GM12878 (cell line): Measurements from ENCODE around the gene BUB3. TPM values are rescaled to one million over a fixed set of nuclear protein-coding genes. Genes with fewer than 3 reads are reported as not detected.
A peak's percentile ranks its signal among the peaks of the same experiment; 100 is the strongest.

ENCODE experiments used
- ATAC-seq: fragments of 200-7000 bp; cut with Tn5 transposase; 3 replicates; pipeline ENCODE4 v1.9.1; 2020; ENCODE audit warnings: mild to moderate bottlenecking, moderate library complexity
- BruUV-seq: library from RNA; stranded (reverse); fragments of 400-500 nt; replicated peaks from 2 replicates; lab custom pipeline; 2021; lab: Mats Ljungman, UMichigan
- CTCF ChIA-PET: fragments of 300-600 bp; sonication (Branson Sonifier 250); formaldehyde crosslinking; extraction: SDS; loops from one replicate; lab custom pipeline; 2021; ENCODE audit warnings: inconsistent platforms; lab: Yijun Ruan, JAX
- POLR2A ChIA-PET: fragments of 350-600 bp; formaldehyde crosslinking; extraction: SDS; loops from one replicate; lab custom pipeline; 2021; ENCODE audit warnings: inconsistent platforms; lab: Charles Lee
- RAD21 ChIA-PET: fragments of 300-600 bp; sonication (Branson Sonifier 250); formaldehyde crosslinking; loops from one replicate; lab custom pipeline; 2023; ENCODE audit warnings: antibody characterized with exemption; ENCODE audit not compliant: unreplicated experiment; lab: Charles Lee
- SMC1A ChIA-PET: fragments of 300-600 bp; sonication (Branson Sonifier 250); formaldehyde crosslinking; loops from one replicate; lab custom pipeline; 2023; ENCODE audit not compliant: unreplicated experiment, uncharacterized antibody; lab: Charles Lee
- DNase-seq: peaks from one replicate; pipeline ENCODE4 v3.0.0-alpha.2; 2011; ENCODE audit warnings: low read depth, low spot score
- FAIRE-seq: peaks from 3 replicates; lab custom pipeline; 2011; peaks lifted over from hg19 to GRCh38; lab: Jason Lieb, UNC
- H2AFZ ChIP-seq: 2 replicates; pipeline ENCODE4 v1.6.0; 2011; ENCODE audit warnings: low read depth, low read length, control low read depth; ENCODE audit not compliant: control insufficient read depth
- H3K27ac ChIP-seq: 2 replicates; pipeline ENCODE4 v1.5.1; 2011; ENCODE audit warnings: control low read depth; ENCODE audit not compliant: control insufficient read depth, insufficient read depth
- H3K27me3 ChIP-seq, 2 experiments: replicated peaks in 1 of 2; 2 replicates each; pipeline versions ENCODE4 v1.6.0 to v1.6.1; 2011; ENCODE audit warnings: low read length in 1 of 2; ENCODE audit not compliant: control insufficient read depth in 2 of 2, insufficient read depth in 2 of 2
- H3K36me3 ChIP-seq, 2 experiments: 2 replicates each; pipeline ENCODE4 v1.5.1; 2011; ENCODE audit warnings: low read length in 1 of 2; ENCODE audit not compliant: control insufficient read depth in 2 of 2, insufficient read depth in 2 of 2
- H3K4me1 ChIP-seq: 2 replicates; pipeline ENCODE4 v1.6.1; 2011; ENCODE audit warnings: mild to moderate bottlenecking, low read length, moderate library complexity, mixed read lengths; ENCODE audit not compliant: control insufficient read depth, insufficient read depth
- H3K4me2 ChIP-seq: 2 replicates; pipeline ENCODE4 v1.6.0; 2011; ENCODE audit warnings: control low read depth; ENCODE audit not compliant: control insufficient read depth, insufficient read depth
- H3K4me3 ChIP-seq: fragments of 200-600 bp; sonication (generic); 2 replicates; pipeline ENCODE4 v1.5.1; 2016
- H3K79me2 ChIP-seq: 2 replicates; pipeline ENCODE4 v1.6.0; 2011; ENCODE audit warnings: low read length; ENCODE audit not compliant: control insufficient read depth, insufficient read depth
- H3K9ac ChIP-seq: 2 replicates; pipeline ENCODE4 v1.8.0; 2011; ENCODE audit warnings: low read length, control low read depth, mixed read lengths; ENCODE audit not compliant: control insufficient read depth, insufficient read depth
- H3K9me3 ChIP-seq: replicated peaks from 3 replicates; pipeline ENCODE4 v1.5.1; 2011; ENCODE audit warnings: mild to moderate bottlenecking, low read length; ENCODE audit not compliant: control insufficient read depth, insufficient read depth
- H4K20me1 ChIP-seq: 2 replicates; pipeline ENCODE4 v1.6.0; 2011; ENCODE audit not compliant: control insufficient read depth, insufficient read depth
- BMI1 ChIP-seq: fragments of 450-650 bp; IDR thresholded peaks from 2 replicates; pipeline ENCODE4 v1.6.1; 2016; ENCODE audit warnings: mild to moderate bottlenecking, moderate library complexity, borderline replicate concordance
- CBFB ChIP-seq: IDR thresholded peaks from 2 replicates; pipeline ENCODE4 v1.6.1; 2016; ENCODE audit warnings: antibody characterized with exemption, low read depth
- EGR1 ChIP-seq, 2 experiments: IDR thresholded peaks; 1 replicate in 1 of 2; 2 replicates in 1 of 2; pipeline ENCODE4 v1.6.1; 2011 to 2012; ENCODE audit warnings: low read depth in 2 of 2, low read length in 2 of 2, borderline replicate concordance in 1 of 2, mild to moderate bottlenecking in 1 of 2, moderate library complexity in 1 of 2
- IRF3 ChIP-seq: fragments of 450-650 bp; IDR thresholded peaks from 2 replicates; pipeline ENCODE4 v1.6.1; 2014; ENCODE audit warnings: mild to moderate bottlenecking
- KLF5 ChIP-seq: fragments of 450-650 bp; IDR thresholded peaks from 2 replicates; pipeline ENCODE4 v1.6.1; 2014; ENCODE audit warnings: mild to moderate bottlenecking; ENCODE audit not compliant: partially characterized antibody
- NBN ChIP-seq: fragments of 450-650 bp; IDR thresholded peaks from 2 replicates; pipeline ENCODE4 v1.6.1; 2016
- SIN3A ChIP-seq: IDR thresholded peaks from 2 replicates; pipeline ENCODE4 v1.6.1; 2012; ENCODE audit warnings: low read depth, low read length, improper control_type of control experiment
- SMAD1 ChIP-seq: fragments of 450-650 bp; IDR thresholded peaks from 2 replicates; pipeline ENCODE4 v1.6.1; 2018; ENCODE audit warnings: mild to moderate bottlenecking, low read depth; ENCODE audit not compliant: partially characterized antibody
- SUZ12 ChIP-seq: fragments of 200-600 bp; sonication (generic); IDR thresholded peaks from one replicate; pipeline ENCODE4 v1.6.1; 2018; ENCODE audit warnings: antibody characterized with exemption, mild to moderate bottlenecking; ENCODE audit not compliant: unreplicated experiment
- TCF7 ChIP-seq: IDR thresholded peaks from 2 replicates; pipeline ENCODE4 v1.6.1; 2014; ENCODE audit warnings: antibody characterized with exemption, borderline replicate concordance
- USF1 ChIP-seq: IDR thresholded peaks from 2 replicates; pipeline ENCODE4 v1.6.1; 2011; ENCODE audit warnings: borderline replicate concordance, low read depth, mild to moderate bottlenecking, moderate library complexity, mixed read lengths, low read length; ENCODE audit not compliant: insufficient read depth; ENCODE audit errors: extremely low read length
- USF2 ChIP-seq: IDR thresholded peaks from 2 replicates; pipeline ENCODE4 v1.6.1; 2011; ENCODE audit warnings: low read depth, low read length, improper control_type of control experiment, borderline replicate concordance
- ZNF217 ChIP-seq: fragments of 450-650 bp; IDR thresholded peaks from 2 replicates; pipeline ENCODE4 v1.6.1; 2017; ENCODE audit warnings: antibody characterized with exemption, mild to moderate bottlenecking
- ZNF622 ChIP-seq: fragments of 450-650 bp; IDR thresholded peaks from 2 replicates; pipeline ENCODE4 v1.6.1; 2017; ENCODE audit warnings: mild to moderate bottlenecking, inconsistent platforms
- WGBS: methylation state at CpG from one replicate; pipeline ENCODE4 v1.1.6; 2016; ENCODE audit warnings: low lambda C conversion rate; ENCODE audit not compliant: insufficient replicate concordance, insufficient coverage; ENCODE audit errors: missing lambda C conversion rate; 5-methylcytosine and 5-hydroxymethylcytosine counted together
- in situ Hi-C: fragments of 300-500 bp; cut with MboI; formaldehyde crosslinking; loops from 9 replicates; pipeline ENCODE4 v1.14.3; 2018; ENCODE audit warnings: mixed read lengths
- intact Hi-C: fragments of 100-400 bp; cut with micrococcal nuclease; formaldehyde crosslinking; loops from one replicate; pipeline ENCODE4 v1.14.2; 2022; ENCODE audit not compliant: unreplicated experiment
- polyA plus RNA-seq, 11 experiments: library from polyadenylated mRNA; depleted of rRNA in 4 of 11; unstranded in 6 of 11; stranded (reverse) in 5 of 11; fragments of >200 nt; fragmentation: Nextera tagmentation in 4 of 11; fragmentation: Illumina TruSeq in 1 of 11; extraction: Ambion mirVana in 4 of 11; extraction: Trizol in 1 of 11; gene quantifications; 1 replicate in 1 of 11; 2 replicates in 10 of 11; pipeline versions ENCODE4 v1.2.1 to v1.2.3, GENCODE V29; 2011 to 2016; ENCODE audit warnings: inconsistent platforms in 2 of 11, missing spikeins in 2 of 11, low read depth in 1 of 11
- total RNA-seq, 4 experiments: library from RNA; depleted of rRNA in 3 of 4; stranded (reverse); fragments of >200 nt in 3 of 4; fragmentation: Illumina TruSeq in 1 of 4; extraction: Trizol in 1 of 4; gene quantifications; 2 replicates each; pipeline versions ENCODE4 v1.2.1 to v1.2.3, GENCODE V29; 2013 to 2021

The BUB3 gene
- total and polyA plus RNA-seq, 10 of the 15 experiments (the other 5 are each of a cell fraction or from before 2014, with no cell fraction given), result 260 to 1,126 (median 441) TPM

GRCh38 chr10:123142701-123143161, 11.5 kb upstream of the BUB3 start:
- SMC1A ChIA-PET, result no interaction called here
- POLR2A ChIA-PET, result no interaction called here
- Histone ChIP-seq H3K27me3 (peaks cover 34 to 37% of the 10 kb centered on the region in 2 experiments), H3K4me2 (no peak overlapping the region), H3K9ac (no peak overlapping the region), H4K20me1 (no peaks in the 10 kb centered on the region), H3K4me1 (peaks cover 4% of the 10 kb centered on the region; the same call in 1 of the 2 replicates), H3K36me3 (no peaks in the 10 kb centered on the region), H3K27ac (no peak overlapping the region), H2AFZ (no peak overlapping the region), H3K9me3 (peaks cover 1% of the 10 kb centered on the region; the same call in 2 of the 3 replicates), H3K79me2 (peaks cover 13% of the 10 kb centered on the region), H3K4me3 (no peak overlapping the region)
- ATAC-seq (no peak), DNase-seq (no peak), FAIRE-seq (no peak)
- RAD21 ChIA-PET, result no interaction called here
- intact Hi-C loops (no loop called here), in situ Hi-C loops (no loop called here)
- CTCF ChIA-PET, result no interaction called here
- no TSS peak for BruUV-seq
- WGBS, result 47% methylated on average over 33 of the region's 33 CpGs
- TF ChIP-seq NBN, result no peak
- peak in 1 of 2 experiments; percentile 65; a peak in 1 of 3 replicates for TF ChIP-seq EGR1 (IDR thresholded peaks at IDR 0.05; ENCODE audit: borderline replicate concordance in 1 of 2, low read depth in 2 of 2, low read length in 2 of 2)
- no peak for TF ChIP-seq SUZ12

- ChIA-PET RAD21 (no interaction called here), SMC1A (no interaction called here), CTCF (interaction anchor here (1.0 kb wide), 1 partner anchor 9 kb away, joined by 3 read pairs; no protein-coding TSS in a partner anchor), POLR2A (no interaction called here)
- in situ Hi-C loops, result no loop called here
- peaks cover 13% of the 10 kb centered on the region for H3K79me2 ChIP-seq
- intact Hi-C loops, result no loop called here
- ATAC-seq (no peak), FAIRE-seq (no peak), DNase-seq (no peak)
- no peak overlapping the region for H3K9ac ChIP-seq
- peaks cover 4% of the 10 kb centered on the region; the same call in 1 of the 2 replicates for H3K4me1 ChIP-seq
- H3K27ac ChIP-seq, result no peak overlapping the region
- H3K27me3 ChIP-seq, result peaks cover 35 to 37% of the 10 kb centered on the region in 2 experiments
- no peak overlapping the region for H3K4me2 ChIP-seq
- no peak overlapping the region for H2AFZ ChIP-seq
- BruUV-seq, result no TSS peak
- H3K4me3 ChIP-seq, result no peak overlapping the region
- no peaks in the 10 kb centered on the region for H4K20me1 ChIP-seq
- WGBS, result 35% methylated on average over 28 of the region's 33 CpGs
- H3K36me3 ChIP-seq, result no peaks in the 10 kb centered on the region
- peaks cover 1% of the 10 kb centered on the region; the same call in 2 of the 3 replicates for H3K9me3 ChIP-seq
- no peak for TF ChIP-seq BMI1
- no peak for TF ChIP-seq ZNF217
- no peak for TF ChIP-seq USF1
- no peak for TF ChIP-seq TCF7
- no peak for TF ChIP-seq CBFB
- TF ChIP-seq KLF5, result no peak
- TF ChIP-seq USF2, result no peak
- TF ChIP-seq ZNF622, result no peak
- TF ChIP-seq SMAD1, result no peak
- TF ChIP-seq IRF3, result no peak
- no peak for TF ChIP-seq SIN3A
These were observed 10.9 kb upstream of the BUB3 start for GRCh38 chr10:123143162-123143824.
